OCI-LY3 (cell line): ENCODE data around the gene ST3GAL5.

Source experiments
- CTCF ChIP-seq: fragments of 200-600, 300-600 bp; sonication (generic); IDR thresholded peaks from 2 replicates; pipeline ENCODE4 v1.5.1; 2014; ENCODE audit warnings: antibody characterized with exemption, low read length, low read depth
- EZH2phosphoT487 ChIP-seq: fragments of 200-600 bp; shearing (Covaris generic); IDR thresholded peaks from 2 replicates; pipeline ENCODE4 v1.6.1; 2018; ENCODE audit warnings: antibody characterized with exemption, mixed run types, low read depth

- TF ChIP-seq CTCF: no peak
- no peak for TF ChIP-seq EZH2phosphoT487
Measured at GRCh38 chr2:85795331-85796045, 93.3 kb downstream of the ST3GAL5 start.
